ENCODE measurements around the gene ZFP91.

GRCh38 chr11:58617976-58618557, 39.2 kb downstream of the ZFP91 start:
- TF ChIP-seq, protein P1, sequence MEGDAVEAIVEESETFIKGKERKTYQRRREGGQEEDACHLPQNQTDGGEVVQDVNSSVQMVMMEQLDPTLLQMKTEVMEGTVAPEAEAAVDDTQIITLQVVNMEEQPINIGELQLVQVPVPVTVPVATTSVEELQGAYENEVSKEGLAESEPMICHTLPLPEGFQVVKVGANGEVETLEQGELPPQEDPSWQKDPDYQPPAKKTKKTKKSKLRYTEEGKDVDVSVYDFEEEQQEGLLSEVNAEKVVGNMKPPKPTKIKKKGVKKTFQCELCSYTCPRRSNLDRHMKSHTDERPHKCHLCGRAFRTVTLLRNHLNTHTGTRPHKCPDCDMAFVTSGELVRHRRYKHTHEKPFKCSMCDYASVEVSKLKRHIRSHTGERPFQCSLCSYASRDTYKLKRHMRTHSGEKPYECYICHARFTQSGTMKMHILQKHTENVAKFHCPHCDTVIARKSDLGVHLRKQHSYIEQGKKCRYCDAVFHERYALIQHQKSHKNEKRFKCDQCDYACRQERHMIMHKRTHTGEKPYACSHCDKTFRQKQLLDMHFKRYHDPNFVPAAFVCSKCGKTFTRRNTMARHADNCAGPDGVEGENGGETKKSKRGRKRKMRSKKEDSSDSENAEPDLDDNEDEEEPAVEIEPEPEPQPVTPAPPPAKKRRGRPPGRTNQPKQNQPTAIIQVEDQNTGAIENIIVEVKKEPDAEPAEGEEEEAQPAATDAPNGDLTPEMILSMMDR (conservative IDR thresholded peaks at IDR 0.05; ENCODE audit: low read depth, low read length) = peak; percentile 45
- TF ChIP-seq EZH2 (IDR thresholded peaks at IDR 0.05; ENCODE audit: borderline replicate concordance, low read depth, low read length, poor library complexity, severe bottlenecking) = no peak
